Activated CD4-positive, alpha-beta T cell treated with anti-CD3 and anti-CD28 coated beads, Interleukin-2, amount 50 U/mL, for 48 hours (primary cell): ENCODE results near the gene MYO5B.
A peak's percentile ranks its signal among the peaks of the same experiment; 100 is the strongest.
"Not testable (repeated sequence)": the region's sequence is repeated elsewhere in the genome, so short reads cannot be mapped to it uniquely, and the experiment has no call there.

Experiments
- DNase-seq, 2 experiments: peaks; one replicate each; pipeline ENCODE4 v3.0.0-alpha.2; 2020

MYO5B gene

GRCh38 chr18:50194631-50195532 lies at the start of gene MYO5B:
TSS of gene MYO5B (minus strand) at chr18:50195147. CDS start at chr18:50194793, 354 bp downstream.
- DNase-seq: peak; percentile 59 to 60

GRCh38 chr18:50241768-50242167 lies 46.8 kb upstream of the MYO5B start:
- not testable (repeated sequence) for DNase-seq

GRCh38 chr18:50240080-50240563 lies 45.2 kb upstream of the MYO5B start:
- DNase-seq: peak in 1 of 2 experiments; percentile 5

GRCh38 chr18:50232419-50232818 lies 37.5 kb upstream of the MYO5B start:
- DNase-seq: no peak

- DNase-seq: peak in 1 of 2 experiments; percentile 10
These were observed 36.7 kb upstream of the MYO5B start for GRCh38 chr18:50231621-50232020.

- not testable (repeated sequence) for DNase-seq
These were observed 25.3 kb upstream of the MYO5B start for GRCh38 chr18:50220249-50220648.

- peak; percentile 24 to 36 for DNase-seq
These were observed 23.7 kb upstream of the MYO5B start for GRCh38 chr18:50218432-50219197.

GRCh38 chr18:50209311-50209710 lies 14.4 kb upstream of the MYO5B start:
- DNase-seq: no peak

- no peak for DNase-seq
These were observed 12.8 kb upstream of the MYO5B start for GRCh38 chr18:50207722-50208121.

GRCh38 chr18:50203801-50204604 lies 9.1 kb upstream of the MYO5B start:
- DNase-seq: peak in 1 of 2 experiments; percentile 39

- DNase-seq: no peak
These were observed 6.6 kb upstream of the MYO5B start for GRCh38 chr18:50201476-50202018.

- no peak for DNase-seq
These were observed 5.0 kb upstream of the MYO5B start for GRCh38 chr18:50199921-50200320.

- DNase-seq: no peak
These were observed 4.5 kb upstream of the MYO5B start for GRCh38 chr18:50199346-50199855.

- DNase-seq: no peak
These were observed 1.3 kb upstream of the MYO5B start for GRCh38 chr18:50196261-50196660.

- no peak for DNase-seq
These were observed 742 bp upstream of the MYO5B start for GRCh38 chr18:50195689-50196088.

GRCh38 chr18:50193796-50194630 lies 934 bp downstream of the MYO5B start:
- peak in 1 of 2 experiments; percentile 10 for DNase-seq

- no peak for DNase-seq
These were observed 1.8 kb downstream of the MYO5B start for GRCh38 chr18:50192995-50193795.

- DNase-seq: no peak
These were observed 4.0 kb downstream of the MYO5B start for GRCh38 chr18:50190926-50191325.

- DNase-seq: no peak
These were observed 4.7 kb downstream of the MYO5B start for GRCh38 chr18:50190236-50190635.

GRCh38 chr18:50189160-50189559 lies 5.8 kb downstream of the MYO5B start:
- no peak for DNase-seq
